Measurements from ENCODE around the gene AQR.

DNA sequence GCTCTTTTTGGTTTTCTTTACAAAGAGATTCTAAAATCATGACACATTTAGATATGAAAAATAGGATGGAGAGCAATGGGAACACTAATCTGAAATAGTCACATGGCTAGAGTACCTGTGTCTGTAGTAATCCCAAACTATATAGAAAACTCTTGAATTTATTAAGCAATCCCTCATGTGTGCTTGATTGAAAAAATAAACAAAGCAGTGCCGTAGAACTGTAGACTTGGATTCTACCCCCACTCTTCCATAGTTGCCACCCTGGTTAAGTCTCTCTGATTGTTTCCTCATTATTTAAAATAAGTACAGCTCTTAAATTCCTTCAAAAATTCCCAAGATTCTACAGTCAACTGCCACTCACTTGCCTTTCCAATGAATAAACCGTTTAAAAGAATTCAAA, 115.3 kb downstream of the AQR start:
- TF ChIP-seq RARB (CRISPR knock-in tag; IDR thresholded peaks at IDR 0.05) (no peak), CSDC2 (CRISPR knock-in tag; IDR thresholded peaks at IDR 0.05) (no peak), PPARA (CRISPR knock-in tag; IDR thresholded peaks at IDR 0.05; ENCODE audit: borderline replicate concordance) (no peak), ZFP3 (CRISPR knock-in tag; IDR thresholded peaks at IDR 0.05) (no peak)
- TF ChIP-seq, protein P1, sequence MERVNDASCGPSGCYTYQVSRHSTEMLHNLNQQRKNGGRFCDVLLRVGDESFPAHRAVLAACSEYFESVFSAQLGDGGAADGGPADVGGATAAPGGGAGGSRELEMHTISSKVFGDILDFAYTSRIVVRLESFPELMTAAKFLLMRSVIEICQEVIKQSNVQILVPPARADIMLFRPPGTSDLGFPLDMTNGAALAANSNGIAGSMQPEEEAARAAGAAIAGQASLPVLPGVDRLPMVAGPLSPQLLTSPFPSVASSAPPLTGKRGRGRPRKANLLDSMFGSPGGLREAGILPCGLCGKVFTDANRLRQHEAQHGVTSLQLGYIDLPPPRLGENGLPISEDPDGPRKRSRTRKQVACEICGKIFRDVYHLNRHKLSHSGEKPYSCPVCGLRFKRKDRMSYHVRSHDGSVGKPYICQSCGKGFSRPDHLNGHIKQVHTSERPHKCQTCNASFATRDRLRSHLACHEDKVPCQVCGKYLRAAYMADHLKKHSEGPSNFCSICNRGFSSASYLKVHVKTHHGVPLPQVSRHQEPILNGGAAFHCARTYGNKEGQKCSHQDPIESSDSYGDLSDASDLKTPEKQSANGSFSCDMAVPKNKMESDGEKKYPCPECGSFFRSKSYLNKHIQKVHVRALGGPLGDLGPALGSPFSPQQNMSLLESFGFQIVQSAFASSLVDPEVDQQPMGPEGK (CRISPR knock-in tag; IDR thresholded peaks at IDR 0.05; ENCODE audit: borderline replicate concordance), result no peak
